Inflammatory macrophage treated with lipopolysaccharide for 1 hour (primary cell): Measurements from ENCODE around the gene SLC45A1.
"Not testable (repeated sequence)": the region's sequence is repeated elsewhere in the genome, so short reads cannot be mapped to it uniquely, and the experiment has no call there.

Experiments used
- DNase-seq, 2 donors: peaks; one replicate each; pipeline ENCODE4 v3.0.0-alpha.2; 2020 to 2022

Gene SLC45A1

GRCh38 chr1:8371372-8371991, 53.6 kb downstream of the SLC45A1 start:
- DNase-seq: no peak

- DNase-seq: no peak
Observed at GRCh38 chr1:8373125-8373524, 55.2 kb downstream of the SLC45A1 start.

- peak; percentile 18 to 43 for DNase-seq
Observed at GRCh38 chr1:8373581-8374241, 55.8 kb downstream of the SLC45A1 start.

GRCh38 chr1:8374356-8374755, 56.4 kb downstream of the SLC45A1 start:
- DNase-seq: no peak

- no peak for DNase-seq
Observed at GRCh38 chr1:8374812-8375211, 56.9 kb downstream of the SLC45A1 start.

GRCh38 chr1:8376358-8376840, 58.5 kb downstream of the SLC45A1 start:
- no peak for DNase-seq

GRCh38 chr1:8377271-8377981, 59.5 kb downstream of the SLC45A1 start:
- no peak for DNase-seq

- DNase-seq: no peak
Observed at GRCh38 chr1:8378178-8378577, 60.3 kb downstream of the SLC45A1 start.

GRCh38 chr1:8378981-8379470, 61.1 kb downstream of the SLC45A1 start:
- no peak for DNase-seq

GRCh38 chr1:8379513-8380186, 61.7 kb downstream of the SLC45A1 start:
- no peak for DNase-seq

- DNase-seq: not testable (repeated sequence)
Observed at GRCh38 chr1:8380310-8380709, 62.4 kb downstream of the SLC45A1 start.

GRCh38 chr1:8381618-8382017, 63.7 kb downstream of the SLC45A1 start:
- DNase-seq: no peak

- no peak for DNase-seq
Observed at GRCh38 chr1:8382051-8382505, 64.2 kb downstream of the SLC45A1 start.

- peak; percentile 23 to 56 for DNase-seq
Observed at GRCh38 chr1:8382608-8383505, 64.9 kb downstream of the SLC45A1 start.

GRCh38 chr1:8384088-8384487, 66.2 kb downstream of the SLC45A1 start:
- DNase-seq: no peak

- DNase-seq: no peak
Observed at GRCh38 chr1:8384577-8384976, 66.7 kb downstream of the SLC45A1 start.

- no peak for DNase-seq
Observed at GRCh38 chr1:8386247-8386646, 68.3 kb downstream of the SLC45A1 start.

- DNase-seq: no peak
Observed at GRCh38 chr1:8388732-8389562, 71.0 kb downstream of the SLC45A1 start.

GRCh38 chr1:8389958-8390535, 72.1 kb downstream of the SLC45A1 start:
- no peak for DNase-seq

GRCh38 chr1:8390707-8391106, 72.8 kb downstream of the SLC45A1 start:
- no peak for DNase-seq

- DNase-seq: no peak
Observed at GRCh38 chr1:8392522-8392921, 74.6 kb downstream of the SLC45A1 start.
